ENCODE data around the gene AK8.
A peak's percentile ranks its signal among the peaks of the same experiment; 100 is the strongest.

Gene AK8

GRCh38 chr9:132877824-132878694 lies at the start of gene AK8:
Gene AK8 (minus strand): TSS chr9:132878284. CDS start chr9:132878255, 29 bp downstream.
- H3K4me3 ChIP-seq (ENCODE audit: low read depth, low read length) = peak within 1 kb of the TSS; percentile 88

- H3K4me3 ChIP-seq (ENCODE audit: low read depth, low read length) = no peak overlapping the region
Measured at GRCh38 chr9:132927704-132928103, 49.6 kb upstream of the AK8 start.

- H3K4me3 ChIP-seq (ENCODE audit: low read depth, low read length) = no peak overlapping the region
Measured at GRCh38 chr9:132923346-132923902, 45.3 kb upstream of the AK8 start.

GRCh38 chr9:132919614-132920268 lies 41.7 kb upstream of the AK8 start:
- no peak overlapping the region for H3K4me3 ChIP-seq (ENCODE audit: low read depth, low read length)

GRCh38 chr9:132914924-132915323 lies 36.8 kb upstream of the AK8 start:
- no peak overlapping the region for H3K4me3 ChIP-seq (ENCODE audit: low read depth, low read length)

- no peak overlapping the region for H3K4me3 ChIP-seq (ENCODE audit: low read depth, low read length)
Measured at GRCh38 chr9:132912131-132912530, 34.0 kb upstream of the AK8 start.

GRCh38 chr9:132910376-132910775 lies 32.3 kb upstream of the AK8 start:
- H3K4me3 ChIP-seq (ENCODE audit: low read depth, low read length) = no peak overlapping the region

GRCh38 chr9:132909311-132909710 lies 31.2 kb upstream of the AK8 start:
- H3K4me3 ChIP-seq (ENCODE audit: low read depth, low read length) = no peak overlapping the region

GRCh38 chr9:132908635-132909034 lies 30.6 kb upstream of the AK8 start:
- H3K4me3 ChIP-seq (ENCODE audit: low read depth, low read length) = no peak overlapping the region

GRCh38 chr9:132905726-132906125 lies 27.6 kb upstream of the AK8 start:
- H3K4me3 ChIP-seq (ENCODE audit: low read depth, low read length) = no peak overlapping the region

- no peak overlapping the region for H3K4me3 ChIP-seq (ENCODE audit: low read depth, low read length)
Measured at GRCh38 chr9:132903574-132904492, 25.7 kb upstream of the AK8 start.

GRCh38 chr9:132901858-132902831 lies 24.1 kb upstream of the AK8 start:
- H3K4me3 ChIP-seq (ENCODE audit: low read depth, low read length) = no peak overlapping the region

- H3K4me3 ChIP-seq (ENCODE audit: low read depth, low read length) = no peak overlapping the region
Measured at GRCh38 chr9:132898051-132898450, 20.0 kb upstream of the AK8 start.

- H3K4me3 ChIP-seq (ENCODE audit: low read depth, low read length) = no peak overlapping the region
Measured at GRCh38 chr9:132896906-132897305, 18.8 kb upstream of the AK8 start.

- H3K4me3 ChIP-seq (ENCODE audit: low read depth, low read length) = no peak overlapping the region
Measured at GRCh38 chr9:132896264-132896663, 18.2 kb upstream of the AK8 start.

GRCh38 chr9:132894862-132895835 lies 17.1 kb upstream of the AK8 start:
- no peak overlapping the region for H3K4me3 ChIP-seq (ENCODE audit: low read depth, low read length)

- no peak overlapping the region for H3K4me3 ChIP-seq (ENCODE audit: low read depth, low read length)
Measured at GRCh38 chr9:132894346-132894745, 16.3 kb upstream of the AK8 start.

GRCh38 chr9:132892400-132892799 lies 14.3 kb upstream of the AK8 start:
- H3K4me3 ChIP-seq (ENCODE audit: low read depth, low read length) = no peak overlapping the region

- H3K4me3 ChIP-seq (ENCODE audit: low read depth, low read length) = no peak overlapping the region
Measured at GRCh38 chr9:132888151-132888550, 10.1 kb upstream of the AK8 start.

Data from iPS-11a (cell line).